A673 (cell line): Measurements from ENCODE around the gene ZNF813. TPM values are rescaled to one million over a fixed set of nuclear protein-coding genes. Genes with fewer than 3 reads are reported as not detected.

ENCODE experiments used
- BruUV-seq: library from RNA; stranded (reverse); fragments of 400-500 nt; replicated peaks from 2 replicates; lab custom pipeline; 2021; lab: Mats Ljungman, UMichigan
- CTCF ChIA-PET: fragments of 300-600 bp; sonication (Branson Sonifier 250); formaldehyde crosslinking; loops from one replicate; lab custom pipeline; 2022; ENCODE audit warnings: antibody characterized with exemption; lab: Charles Lee
- POLR2A ChIA-PET: fragments of 300-600 bp; sonication (Branson Sonifier 250); formaldehyde crosslinking; loops from one replicate; lab custom pipeline; 2022; ENCODE audit warnings: antibody characterized with exemption; ENCODE audit not compliant: low non-redundant PET; lab: Charles Lee
- DNase-seq: peaks from one replicate; pipeline ENCODE4 v3.0.0-alpha.2; 2015; ENCODE audit warnings: low spot score
- H3K27ac ChIP-seq: fragments of 200-600 bp; sonication (generic); 2 replicates; pipeline ENCODE4 v1.5.1; 2016; ENCODE audit warnings: mixed run types, low read depth, mild to moderate bottlenecking, mixed read lengths, antibody characterized with exemption, low read length; ENCODE audit not compliant: poor library complexity, severe bottlenecking
- H3K27me3 ChIP-seq: fragments of 200-600 bp; sonication (generic); replicated peaks from 2 replicates; pipeline ENCODE4 v1.6.1; 2017; ENCODE audit warnings: mixed run types, low read depth, mild to moderate bottlenecking, mixed read lengths, antibody characterized with exemption, low read length; ENCODE audit not compliant: insufficient read depth, poor library complexity
- H3K36me3 ChIP-seq: fragments of 200-600 bp; sonication (generic); 2 replicates; pipeline ENCODE4 v1.6.1; 2016; ENCODE audit warnings: mixed run types, mild to moderate bottlenecking, mixed read lengths, antibody characterized with exemption, low read length; ENCODE audit not compliant: insufficient read depth, poor library complexity, severe bottlenecking
- H3K4me1 ChIP-seq: fragments of 200-600 bp; sonication (generic); 2 replicates; pipeline ENCODE4 v1.6.1; 2017; ENCODE audit warnings: mixed run types, mild to moderate bottlenecking, mixed read lengths, antibody characterized with exemption, low read length; ENCODE audit not compliant: insufficient read depth, poor library complexity, severe bottlenecking
- H3K4me3 ChIP-seq: fragments of 200-600 bp; sonication (generic); 2 replicates; pipeline ENCODE4 v1.5.1; 2016; ENCODE audit warnings: low read depth, mixed run types, mild to moderate bottlenecking, mixed read lengths, low read length; ENCODE audit not compliant: poor library complexity, severe bottlenecking
- H3K9me3 ChIP-seq: fragments of 200-600 bp; sonication (generic); 2 replicates; pipeline ENCODE4 v1.6.1; 2016; ENCODE audit warnings: mixed run types, low read depth, mild to moderate bottlenecking, mixed read lengths, antibody characterized with exemption, low read length; ENCODE audit not compliant: poor library complexity, severe bottlenecking
- EZH2 ChIP-seq: fragments of 200-600 bp; sonication (generic); IDR thresholded peaks from 2 replicates; pipeline ENCODE4 v1.6.1; 2017; ENCODE audit warnings: borderline replicate concordance, low read depth, mild to moderate bottlenecking, mixed read lengths, antibody characterized with exemption, low read length; ENCODE audit not compliant: poor library complexity, severe bottlenecking
- intact Hi-C: fragments of 100-400 bp; cut with micrococcal nuclease; formaldehyde crosslinking; loops from one replicate; pipeline ENCODE4 v1.10.0; 2022; ENCODE audit not compliant: unreplicated experiment
- total RNA-seq: library from RNA; stranded (reverse); gene quantifications from 2 replicates; pipeline ENCODE4 v1.2.3, GENCODE V29; 2021
- TF ChIP-seq, protein P1 (sequence below): fragments of 300-800, 200-600 bp; sonication (generic); conservative IDR thresholded peaks from 2 replicates; pipeline ENCODE4 v1.5.1; 2017; ENCODE audit warnings: low read depth, mild to moderate bottlenecking, antibody characterized with exemption, low read length, moderate library complexity, mixed read lengths

ZNF813 gene
- total RNA-seq, 1 experiment from 2014 or later, result 5.6 TPM

GRCh38 chr19:53461866-53462265 lies 5.7 kb upstream of the ZNF813 start:
- Histone ChIP-seq H3K4me1 (no peaks in the 10 kb centered on the region), H3K4me3 (no peak overlapping the region), H3K27ac (no peak overlapping the region), H3K9me3 (peaks cover 13% of the 10 kb centered on the region), H3K27me3 (no peaks in the 10 kb centered on the region), H3K36me3 (no peaks in the 10 kb centered on the region)
- intact Hi-C loops, result no loop called here
- POLR2A ChIA-PET, result no interaction called here
- TF ChIP-seq, protein P1, sequence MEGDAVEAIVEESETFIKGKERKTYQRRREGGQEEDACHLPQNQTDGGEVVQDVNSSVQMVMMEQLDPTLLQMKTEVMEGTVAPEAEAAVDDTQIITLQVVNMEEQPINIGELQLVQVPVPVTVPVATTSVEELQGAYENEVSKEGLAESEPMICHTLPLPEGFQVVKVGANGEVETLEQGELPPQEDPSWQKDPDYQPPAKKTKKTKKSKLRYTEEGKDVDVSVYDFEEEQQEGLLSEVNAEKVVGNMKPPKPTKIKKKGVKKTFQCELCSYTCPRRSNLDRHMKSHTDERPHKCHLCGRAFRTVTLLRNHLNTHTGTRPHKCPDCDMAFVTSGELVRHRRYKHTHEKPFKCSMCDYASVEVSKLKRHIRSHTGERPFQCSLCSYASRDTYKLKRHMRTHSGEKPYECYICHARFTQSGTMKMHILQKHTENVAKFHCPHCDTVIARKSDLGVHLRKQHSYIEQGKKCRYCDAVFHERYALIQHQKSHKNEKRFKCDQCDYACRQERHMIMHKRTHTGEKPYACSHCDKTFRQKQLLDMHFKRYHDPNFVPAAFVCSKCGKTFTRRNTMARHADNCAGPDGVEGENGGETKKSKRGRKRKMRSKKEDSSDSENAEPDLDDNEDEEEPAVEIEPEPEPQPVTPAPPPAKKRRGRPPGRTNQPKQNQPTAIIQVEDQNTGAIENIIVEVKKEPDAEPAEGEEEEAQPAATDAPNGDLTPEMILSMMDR, result no peak
- TF ChIP-seq EZH2, result no peak
- BruUV-seq, result no TSS peak
- CTCF ChIA-PET, result no interaction called here
- DNase-seq, result no peak

DNA sequence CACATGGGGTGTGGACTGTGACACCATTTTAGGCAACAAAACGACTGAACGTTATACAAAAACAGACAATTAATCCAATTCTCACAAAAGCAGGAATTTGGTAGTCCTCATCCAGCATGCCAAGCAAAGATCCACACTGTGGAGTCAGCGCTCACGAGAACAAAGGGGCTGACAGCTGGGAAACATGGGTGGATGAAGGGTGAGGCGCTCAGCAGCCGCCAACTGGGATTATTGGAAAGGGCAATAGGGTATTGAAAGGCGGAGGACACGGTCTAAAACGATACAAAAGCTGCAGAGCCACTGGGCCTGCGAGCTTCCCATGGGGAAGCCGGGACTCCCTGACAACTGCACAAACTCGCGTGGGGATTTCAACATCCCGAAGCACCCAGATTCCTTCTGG lies 4.7 kb upstream of the ZNF813 start:
- H3K27ac ChIP-seq, result no peak overlapping the region
- TF ChIP-seq, protein P1, result no peak
- TF ChIP-seq EZH2, result no peak
- no peak for DNase-seq
- ChIA-PET POLR2A (interaction anchor here (0.6 kb wide), 1 partner anchor 719 kb away, joined by 8 read pairs; no protein-coding TSS in a partner anchor), CTCF (no interaction called here)
- H3K4me1 ChIP-seq, result no peaks in the 10 kb centered on the region
- no peaks in the 10 kb centered on the region for H3K36me3 ChIP-seq
- H3K27me3 ChIP-seq, result no peaks in the 10 kb centered on the region
- intact Hi-C loops, result no loop called here
- H3K9me3 ChIP-seq, result peaks cover 5% of the 10 kb centered on the region
- no TSS peak for BruUV-seq
- H3K4me3 ChIP-seq, result no peak overlapping the region

DNA sequence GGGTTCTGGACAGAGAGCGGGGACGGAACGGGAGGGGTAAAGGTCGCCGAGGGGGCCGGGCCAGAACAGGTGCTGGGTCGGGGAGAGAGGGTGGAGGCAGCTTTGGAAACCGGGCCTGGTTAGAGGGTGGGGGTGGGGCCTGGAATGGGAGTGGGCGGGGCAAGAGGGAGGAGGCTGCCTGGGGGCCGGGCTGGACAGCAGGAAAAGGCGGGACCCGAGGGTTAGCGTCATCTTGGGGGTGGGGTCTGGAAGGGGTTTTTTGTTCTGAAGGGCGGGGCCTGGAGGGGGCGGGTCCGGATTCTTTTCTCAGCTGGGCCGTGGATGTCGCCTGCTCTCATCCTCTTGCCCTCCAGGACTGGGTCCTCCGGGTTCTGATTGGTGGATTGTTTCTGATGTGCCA lies 4.3 kb upstream of the ZNF813 start:
- Histone ChIP-seq H3K9me3 (peaks cover 5% of the 10 kb centered on the region), H3K4me3 (no peak overlapping the region), H3K27me3 (no peaks in the 10 kb centered on the region), H3K36me3 (no peaks in the 10 kb centered on the region), H3K27ac (no peak overlapping the region), H3K4me1 (no peaks in the 10 kb centered on the region)
- BruUV-seq, result no TSS peak
- intact Hi-C loops, result no loop called here
- DNase-seq, result peak; percentile 42
- ChIA-PET CTCF (no interaction called here), POLR2A (no interaction called here)
- no peak for TF ChIP-seq EZH2
- TF ChIP-seq, protein P1, result no peak
